WI38 (cell line): ENCODE measurements around the gene QKI.

Experiments used
- H3K4me3 ChIP-seq: 2 replicates; pipeline ENCODE4 v1.5.1; 2011; ENCODE audit warnings: low read depth, mild to moderate bottlenecking, control low read depth, low read length
- TF ChIP-seq, protein P1 (sequence below): IDR thresholded peaks from 2 replicates; pipeline ENCODE4 v1.5.1; 2012; ENCODE audit warnings: low read depth, mild to moderate bottlenecking, control low read depth, low read length

The QKI gene

DNA sequence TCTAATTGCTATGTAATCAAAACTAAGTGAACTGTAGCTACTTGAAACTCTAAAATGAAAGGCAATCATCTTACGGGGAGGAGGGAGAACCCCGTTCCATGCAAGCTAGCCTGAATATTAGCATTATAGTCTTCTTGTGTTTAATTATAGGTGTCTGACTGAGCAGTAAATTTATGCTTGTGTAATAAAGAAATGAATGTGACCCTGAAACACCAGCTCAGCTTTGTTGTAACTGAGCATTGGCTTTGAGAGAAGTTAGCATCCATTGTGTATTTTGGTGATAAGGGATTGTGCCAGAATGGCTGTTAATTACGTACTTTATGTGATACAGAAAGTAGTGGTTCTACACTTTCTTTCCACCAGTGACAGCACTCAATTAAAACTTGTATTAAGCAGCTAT, 86.9 kb downstream of the QKI start:
- TF ChIP-seq, protein P1, sequence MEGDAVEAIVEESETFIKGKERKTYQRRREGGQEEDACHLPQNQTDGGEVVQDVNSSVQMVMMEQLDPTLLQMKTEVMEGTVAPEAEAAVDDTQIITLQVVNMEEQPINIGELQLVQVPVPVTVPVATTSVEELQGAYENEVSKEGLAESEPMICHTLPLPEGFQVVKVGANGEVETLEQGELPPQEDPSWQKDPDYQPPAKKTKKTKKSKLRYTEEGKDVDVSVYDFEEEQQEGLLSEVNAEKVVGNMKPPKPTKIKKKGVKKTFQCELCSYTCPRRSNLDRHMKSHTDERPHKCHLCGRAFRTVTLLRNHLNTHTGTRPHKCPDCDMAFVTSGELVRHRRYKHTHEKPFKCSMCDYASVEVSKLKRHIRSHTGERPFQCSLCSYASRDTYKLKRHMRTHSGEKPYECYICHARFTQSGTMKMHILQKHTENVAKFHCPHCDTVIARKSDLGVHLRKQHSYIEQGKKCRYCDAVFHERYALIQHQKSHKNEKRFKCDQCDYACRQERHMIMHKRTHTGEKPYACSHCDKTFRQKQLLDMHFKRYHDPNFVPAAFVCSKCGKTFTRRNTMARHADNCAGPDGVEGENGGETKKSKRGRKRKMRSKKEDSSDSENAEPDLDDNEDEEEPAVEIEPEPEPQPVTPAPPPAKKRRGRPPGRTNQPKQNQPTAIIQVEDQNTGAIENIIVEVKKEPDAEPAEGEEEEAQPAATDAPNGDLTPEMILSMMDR: no peak

DNA sequence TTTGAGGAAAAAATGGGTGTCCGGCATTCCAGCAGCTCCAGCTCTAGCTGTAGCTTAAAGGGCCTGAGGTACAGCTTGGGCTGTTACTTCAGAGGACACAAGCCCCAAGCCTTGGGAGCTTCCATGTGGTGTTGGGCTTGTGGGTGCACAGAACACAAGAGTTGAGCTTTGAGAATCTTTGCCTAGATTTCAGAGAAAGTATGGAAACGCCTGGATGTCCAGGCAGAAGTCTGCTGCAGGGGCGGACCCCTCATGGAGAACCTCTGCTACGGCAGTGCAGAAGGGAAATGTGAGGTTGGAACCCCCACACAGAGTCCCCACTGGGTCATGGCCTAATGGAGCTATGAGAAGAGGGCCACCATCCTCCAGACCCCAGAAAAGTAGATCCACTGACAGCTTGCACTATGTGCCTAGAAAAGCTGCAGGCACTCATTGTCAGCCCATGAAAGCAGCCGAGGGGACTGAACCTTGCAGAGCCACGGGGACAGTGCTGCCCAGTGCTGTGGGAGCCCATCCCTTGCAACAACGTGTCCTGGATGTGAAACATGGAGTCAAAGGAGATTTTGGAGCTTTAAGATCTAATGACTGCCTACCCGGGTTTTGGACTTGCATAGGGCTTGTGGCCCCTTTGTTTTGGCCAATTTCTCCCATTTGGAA, 90.6 kb downstream of the QKI start:
- TF ChIP-seq, protein P1: no peak
- no peak overlapping the region for H3K4me3 ChIP-seq

More for the DNA sequence above, 86.9 kb downstream of the QKI start:
- H3K4me3 ChIP-seq: no peak overlapping the region

DNA sequence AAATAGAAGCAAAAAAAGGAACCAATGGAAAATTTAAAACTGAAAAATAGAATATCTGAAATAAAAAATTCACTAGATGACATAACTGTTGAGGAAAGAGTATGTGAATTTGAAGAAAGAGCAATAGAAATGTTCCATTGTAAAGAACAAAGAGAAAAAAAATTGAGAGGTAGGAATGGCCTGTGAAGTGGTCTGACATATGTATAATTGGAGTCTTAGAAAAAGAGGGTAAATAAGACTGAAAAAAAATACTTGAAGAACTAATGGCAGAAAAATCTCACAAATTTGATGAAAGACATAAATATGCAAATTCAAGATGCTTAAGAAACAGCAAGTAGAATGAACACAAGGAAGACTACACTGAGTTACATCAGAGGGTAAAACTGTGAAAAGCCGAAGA, 93.4 kb downstream of the QKI start:
- H3K4me3 ChIP-seq: no peak overlapping the region
- TF ChIP-seq, protein P1: no peak

DNA sequence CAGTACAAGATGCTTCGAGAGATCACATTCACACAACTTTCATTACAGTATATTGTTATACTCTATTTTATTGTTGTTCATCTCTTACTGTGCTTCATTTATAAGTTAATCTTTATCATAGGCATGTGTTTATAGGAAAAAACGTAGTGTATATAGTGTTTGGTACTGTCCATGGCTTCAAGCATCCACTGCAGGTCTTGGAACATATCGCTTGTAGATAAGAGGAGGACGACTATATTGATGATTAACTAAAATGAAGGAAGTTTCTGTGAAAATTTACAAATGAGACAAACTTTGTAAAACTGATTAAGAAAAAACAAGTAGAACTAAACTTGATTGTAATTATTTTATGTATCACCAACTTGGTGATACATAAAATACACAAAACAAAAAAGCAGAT, 98.5 kb downstream of the QKI start:
- no peak overlapping the region for H3K4me3 ChIP-seq
- TF ChIP-seq, protein P1: no peak

DNA sequence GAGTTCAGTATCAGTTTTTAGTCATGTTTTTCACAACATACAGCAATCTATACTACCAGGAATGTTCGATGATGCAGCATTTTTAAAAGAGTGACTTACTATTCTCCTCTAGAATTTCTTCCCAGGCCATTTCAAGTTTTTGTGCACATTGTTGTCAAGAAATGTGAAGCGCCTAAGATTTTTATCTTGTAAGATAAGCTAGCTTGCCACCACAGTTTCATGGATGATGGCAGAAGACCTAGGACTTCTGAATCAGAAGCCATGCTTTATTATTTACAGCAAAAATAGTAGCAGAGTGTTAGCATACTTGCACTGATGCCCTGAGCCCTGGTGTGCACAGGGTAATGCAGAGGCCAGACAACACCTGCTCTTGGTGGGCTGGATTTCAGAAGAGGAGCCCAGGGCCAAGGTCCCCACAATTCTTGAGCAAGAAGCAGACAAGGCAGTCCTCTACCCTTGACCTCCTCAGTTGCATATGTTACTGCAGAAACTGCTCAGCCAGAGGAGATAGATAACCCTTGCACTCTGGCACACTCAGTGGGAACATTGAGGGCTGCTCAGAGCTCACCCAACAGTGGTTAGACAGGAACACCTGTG, 99.2 kb downstream of the QKI start:
- no peak overlapping the region for H3K4me3 ChIP-seq
- TF ChIP-seq, protein P1: no peak

DNA sequence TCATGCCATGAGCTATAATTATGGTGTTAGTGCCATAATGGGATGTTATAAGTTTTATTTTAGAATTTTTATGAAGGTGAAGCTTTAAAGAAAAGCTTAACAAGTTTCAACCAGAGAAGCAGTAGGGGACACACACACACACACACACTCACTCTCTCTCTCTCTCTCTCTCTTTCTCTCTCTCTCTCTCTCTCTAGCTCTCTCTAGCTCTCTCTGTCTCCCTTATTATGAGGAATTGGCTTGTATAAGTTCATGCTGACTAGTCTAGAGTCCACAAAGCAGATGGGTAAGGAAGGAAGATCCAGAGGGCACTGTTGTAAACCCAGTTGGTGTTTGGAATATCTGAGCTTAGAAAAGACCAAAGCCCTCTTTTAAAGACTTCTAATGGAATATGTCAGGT, 102.4 kb downstream of the QKI start:
- H3K4me3 ChIP-seq: no peak overlapping the region

DNA sequence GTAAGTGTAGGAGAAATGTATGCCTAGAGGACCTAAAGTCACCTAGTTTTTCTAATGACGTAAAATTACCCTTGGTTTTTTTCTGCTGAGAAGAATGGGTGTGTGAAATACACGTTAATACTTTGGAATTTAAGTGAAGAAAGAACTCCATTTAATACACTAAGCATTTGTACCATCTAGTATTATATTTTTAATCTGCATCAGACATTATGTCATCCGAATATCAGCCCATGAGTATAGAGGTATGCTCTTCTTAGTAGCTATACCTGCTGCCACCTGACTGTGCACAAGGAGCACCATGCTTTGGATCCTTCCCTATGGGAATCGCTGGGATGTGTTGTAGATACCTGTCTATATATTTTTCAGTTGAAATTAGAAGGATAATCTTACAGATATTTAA, 106.4 kb downstream of the QKI start:
- TF ChIP-seq, protein P1: no peak
- H3K4me3 ChIP-seq: no peak overlapping the region

More for the DNA sequence above, 102.4 kb downstream of the QKI start:
- TF ChIP-seq, protein P1: no peak
